ENCODE data around the gene RSPO4. TPM values are rescaled to one million over a fixed set of nuclear protein-coding genes. Genes with fewer than 3 reads are reported as not detected.

RSPO4 gene
- total and polyA plus RNA-seq, 2 experiments from 2014 or later = 2.8 to 4.5 TPM

- Mint-ChIP-seq H3K27me3 (ENCODE audit: insufficient read depth, low read depth, poor library complexity) (peaks cover 5% of the 10 kb centered on the region), H3K27ac (no peak overlapping the region), H3K36me3 (ENCODE audit: low read depth) (no peaks in the 10 kb centered on the region), H3K9me3 (no peaks in the 10 kb centered on the region), H3K4me3 (no peak overlapping the region), H3K4me1 (peaks cover 5% of the 10 kb centered on the region)
- no peak overlapping the region for H3K4me3 ChIP-seq
- no peak for TF ChIP-seq ETS1 (IDR thresholded peaks at IDR 0.05)
- no peak for TF ChIP-seq ZNF462 (CRISPR knock-in tag; IDR thresholded peaks at IDR 0.05)
- TF ChIP-seq STAT1 (IDR thresholded peaks at IDR 0.05; ENCODE audit: unreplicated experiment) = no peak
- no peak for TF ChIP-seq ZNF331 (CRISPR knock-in tag; IDR thresholded peaks at IDR 0.05; ENCODE audit: low read depth)
- no peak for TF ChIP-seq NANOG (IDR thresholded peaks at IDR 0.05; ENCODE audit: borderline replicate concordance)
- no peak for TF ChIP-seq EZH2 (IDR thresholded peaks at IDR 0.05; ENCODE audit: low read depth, unreplicated experiment)
- TF ChIP-seq CTCF (conservative IDR thresholded peaks at IDR 0.05; ENCODE audit: low read depth in 2 of 2) = no peak
- no peak for TF ChIP-seq EZH2phosphoT487 (IDR thresholded peaks at IDR 0.05; ENCODE audit: unreplicated experiment)
- TF ChIP-seq ZNF114 (CRISPR knock-in tag; IDR thresholded peaks at IDR 0.05) = no peak
- no peak overlapping the region for H3K27ac ChIP-seq (ENCODE audit: low read depth)
- H3K36me3 ChIP-seq (ENCODE audit: insufficient read depth) = no peaks in the 10 kb centered on the region
- H3F3A ChIP-seq (replicated peaks; ENCODE audit: low read depth) = no peaks in the 10 kb centered on the region
- ATAC-seq = no peak
- H2AFZ ChIP-seq = no peak overlapping the region
- no peaks in the 10 kb centered on the region for H3K9me2 ChIP-seq (ENCODE audit: insufficient read depth)
- no peaks in the 10 kb centered on the region; the same call in 1 of the 2 replicates for H4K20me1 ChIP-seq (replicated peaks; ENCODE audit: insufficient read depth)
- no peak overlapping the region for H3K4me2 ChIP-seq
- H3K4me1 ChIP-seq (ENCODE audit: insufficient read depth) = no peaks in the 10 kb centered on the region
- H3K27me3 ChIP-seq (ENCODE audit: insufficient read depth) = 0 out of 2 replicates have a peak, but pooled peaks cover 2% of the 10 kb centered on the region
- no peaks in the 10 kb centered on the region for H3K79me2 ChIP-seq (replicated peaks; ENCODE audit: insufficient read depth)
- DNase-seq (ENCODE audit: low spot score) = no peak
Measured at GRCh38 chr20:995170-995569, 6.9 kb downstream of the RSPO4 start.

Data from GM23338 (cell line).